Measurements from ENCODE around the gene NDUFAF8.

- TF ChIP-seq CTCF (conservative IDR thresholded peaks at IDR 0.05; ENCODE audit: low read length) (no peak), EZH2phosphoT487 (IDR thresholded peaks at IDR 0.05; ENCODE audit: borderline replicate concordance, low read depth, low read length) (no peak)
Observed at GRCh38 chr17:81251094-81251708, 12.1 kb downstream of the NDUFAF8 start.
